HepG2 (cell line): Measurements from ENCODE around the gene TBX3. TPM values are rescaled to one million over a fixed set of nuclear protein-coding genes. Genes with fewer than 3 reads are reported as not detected.

Experiments used
- ERF ChIP-seq: IDR thresholded peaks from 2 replicates; pipeline ENCODE4 v1.6.1; 2018; ENCODE audit warnings: missing biosample characterization, missing genetic modification reagents
- MTA1 ChIP-seq: sonication (generic); formaldehyde crosslinking; IDR thresholded peaks from 2 replicates; pipeline ENCODE4 v1.4.0; 2020; ENCODE audit warnings: missing genetic modification reagents, mild to moderate bottlenecking, borderline replicate concordance
- PHF8 ChIP-seq: sonication (generic); formaldehyde crosslinking; IDR thresholded peaks from 2 replicates; pipeline ENCODE4 v1.5.0; 2020; ENCODE audit warnings: missing genetic modification reagents
- RELA ChIP-seq: sonication (generic); formaldehyde crosslinking; IDR thresholded peaks from 2 replicates; pipeline ENCODE4 v1.4.0; 2020; ENCODE audit warnings: missing genetic modification reagents
- RFX3 ChIP-seq: IDR thresholded peaks from 2 replicates; pipeline ENCODE4 v1.6.1; 2016; ENCODE audit warnings: missing biosample characterization, missing genetic modification reagents
- RXRA ChIP-seq: sonication (generic); formaldehyde crosslinking; IDR thresholded peaks from 2 replicates; pipeline ENCODE4 v1.5.1; 2020; ENCODE audit warnings: missing genetic modification reagents
- SMAD9 ChIP-seq: sonication (generic); formaldehyde crosslinking; IDR thresholded peaks from 2 replicates; pipeline ENCODE4 v1.5.1; 2020; ENCODE audit warnings: mild to moderate bottlenecking, missing genetic modification reagents
- ZNF331 ChIP-seq: sonication (generic); formaldehyde crosslinking; IDR thresholded peaks from 2 replicates; pipeline ENCODE4 v1.4.0; 2020; ENCODE audit warnings: missing genetic modification reagents
- polyA plus RNA-seq, 8 experiments: library from polyadenylated mRNA; depleted of rRNA in 3 of 8; stranded (reverse) in 7 of 8; unstranded in 1 of 8; fragments of >200 nt; fragmentation: Illumina TruSeq in 4 of 8; extraction: Trizol in 4 of 8; gene quantifications; 2 replicates each; pipeline versions ENCODE4 v1.2.1 to v1.2.3, GENCODE V29; 2011 to 2016; ENCODE audit warnings: low read depth in 4 of 8, missing spikeins in 1 of 8, mixed read lengths in 1 of 8; ENCODE audit not compliant: insufficient read depth in 1 of 8
- total RNA-seq, 5 experiments: library from RNA; depleted of rRNA; stranded (reverse); fragments of >200 nt; fragmentation: Illumina TruSeq; extraction: Trizol; gene quantifications; 2 replicates each; pipeline ENCODE4 v1.2.3, GENCODE V29; 2016; ENCODE audit warnings: low read depth in 1 of 5
- TF ChIP-seq, protein P1 (sequence below): sonication (generic); formaldehyde crosslinking; IDR thresholded peaks from 2 replicates; pipeline ENCODE4 v1.4.0; 2020; ENCODE audit warnings: missing genetic modification reagents, borderline replicate concordance
- TF ChIP-seq, protein P2 (sequence below): sonication (generic); formaldehyde crosslinking; conservative IDR thresholded peaks from 2 replicates; pipeline ENCODE4 v1.8.1; 2023; ENCODE audit warnings: missing genetic modification reagents
- TF ChIP-seq, protein P3 (sequence below): sonication (generic); formaldehyde crosslinking; conservative IDR thresholded peaks from 2 replicates; pipeline ENCODE4 v1.4.0; 2020; ENCODE audit warnings: missing genetic modification reagents
- TF ChIP-seq, protein P4 (sequence below): sonication (generic); formaldehyde crosslinking; IDR thresholded peaks from 2 replicates; pipeline ENCODE4 v1.5.0; 2020; ENCODE audit warnings: mild to moderate bottlenecking, missing genetic modification reagents, moderate library complexity
- TF ChIP-seq, protein P5 (sequence below), 2 experiments: sonication (generic) in 1 of 2; formaldehyde crosslinking in 1 of 2; IDR thresholded peaks; 2 replicates each; pipeline versions ENCODE4 v1.4.0 to v1.6.1; 2018 to 2020; ENCODE audit warnings: missing genetic modification reagents in 2 of 2, borderline replicate concordance in 1 of 2, low read depth in 1 of 2, mild to moderate bottlenecking in 1 of 2, missing biosample characterization in 1 of 2

The TBX3 gene
- total and polyA plus RNA-seq, 2 of the 13 experiments (the other 11 are each of a cell fraction or from before 2014, with no cell fraction given): 27.1 to 42.4 TPM

DNA sequence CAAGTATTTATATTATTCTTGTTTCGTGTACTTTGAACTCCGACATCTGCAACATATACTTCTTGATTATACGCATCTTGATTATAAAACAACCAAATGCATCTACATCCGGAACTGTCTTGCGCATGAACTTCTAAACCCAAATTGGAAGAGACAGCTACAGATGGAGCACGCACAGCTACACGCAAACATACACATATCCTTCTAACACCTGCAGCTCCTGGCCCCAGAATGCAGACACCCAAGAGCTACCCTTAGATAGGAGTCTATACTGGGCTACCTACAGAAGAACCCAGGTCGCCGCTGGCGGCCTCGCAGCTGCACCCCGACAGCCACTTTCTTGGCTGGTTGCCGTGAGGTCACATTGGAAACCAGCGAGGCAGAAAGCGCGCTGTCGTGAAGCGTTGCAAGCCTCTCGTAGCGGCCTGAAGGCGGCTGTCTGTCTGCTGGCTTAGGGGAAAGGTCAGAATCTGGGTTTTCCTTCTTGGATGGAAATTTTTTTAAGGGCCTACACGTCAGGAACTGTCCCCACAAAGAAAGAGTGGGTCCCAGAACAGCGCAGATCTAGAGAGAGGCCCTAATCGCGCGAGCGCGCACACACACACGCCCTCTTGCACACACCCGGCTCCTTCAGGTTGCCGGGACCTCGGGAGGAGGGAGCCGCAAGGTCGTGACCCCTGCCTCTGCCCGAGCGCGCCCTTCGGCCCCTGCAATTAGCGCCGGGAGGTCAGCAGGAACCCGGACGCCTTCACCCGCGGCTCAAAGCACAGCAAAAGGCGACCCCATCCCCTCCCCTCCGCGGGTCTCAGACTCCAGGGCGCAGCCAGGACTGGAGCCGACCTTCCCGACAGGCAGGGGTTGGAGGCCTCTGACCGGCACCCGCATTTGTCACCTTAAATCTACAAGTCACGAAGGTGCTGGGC is 17.0 kb downstream of the TBX3 start (continued):
- TF ChIP-seq, protein P1, sequence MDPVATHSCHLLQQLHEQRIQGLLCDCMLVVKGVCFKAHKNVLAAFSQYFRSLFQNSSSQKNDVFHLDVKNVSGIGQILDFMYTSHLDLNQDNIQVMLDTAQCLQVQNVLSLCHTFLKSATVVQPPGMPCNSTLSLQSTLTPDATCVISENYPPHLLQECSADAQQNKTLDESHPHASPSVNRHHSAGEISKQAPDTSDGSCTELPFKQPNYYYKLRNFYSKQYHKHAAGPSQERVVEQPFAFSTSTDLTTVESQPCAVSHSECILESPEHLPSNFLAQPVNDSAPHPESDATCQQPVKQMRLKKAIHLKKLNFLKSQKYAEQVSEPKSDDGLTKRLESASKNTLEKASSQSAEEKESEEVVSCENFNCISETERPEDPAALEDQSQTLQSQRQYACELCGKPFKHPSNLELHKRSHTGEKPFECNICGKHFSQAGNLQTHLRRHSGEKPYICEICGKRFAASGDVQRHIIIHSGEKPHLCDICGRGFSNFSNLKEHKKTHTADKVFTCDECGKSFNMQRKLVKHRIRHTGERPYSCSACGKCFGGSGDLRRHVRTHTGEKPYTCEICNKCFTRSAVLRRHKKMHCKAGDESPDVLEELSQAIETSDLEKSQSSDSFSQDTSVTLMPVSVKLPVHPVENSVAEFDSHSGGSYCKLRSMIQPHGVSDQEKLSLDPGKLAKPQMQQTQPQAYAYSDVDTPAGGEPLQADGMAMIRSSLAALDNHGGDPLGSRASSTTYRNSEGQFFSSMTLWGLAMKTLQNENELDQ (CRISPR knock-in tag): no peak
- TF ChIP-seq, protein P2, sequence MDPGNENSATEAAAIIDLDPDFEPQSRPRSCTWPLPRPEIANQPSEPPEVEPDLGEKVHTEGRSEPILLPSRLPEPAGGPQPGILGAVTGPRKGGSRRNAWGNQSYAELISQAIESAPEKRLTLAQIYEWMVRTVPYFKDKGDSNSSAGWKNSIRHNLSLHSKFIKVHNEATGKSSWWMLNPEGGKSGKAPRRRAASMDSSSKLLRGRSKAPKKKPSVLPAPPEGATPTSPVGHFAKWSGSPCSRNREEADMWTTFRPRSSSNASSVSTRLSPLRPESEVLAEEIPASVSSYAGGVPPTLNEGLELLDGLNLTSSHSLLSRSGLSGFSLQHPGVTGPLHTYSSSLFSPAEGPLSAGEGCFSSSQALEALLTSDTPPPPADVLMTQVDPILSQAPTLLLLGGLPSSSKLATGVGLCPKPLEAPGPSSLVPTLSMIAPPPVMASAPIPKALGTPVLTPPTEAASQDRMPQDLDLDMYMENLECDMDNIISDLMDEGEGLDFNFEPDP (CRISPR knock-in tag): no peak
- TF ChIP-seq, protein P3, sequence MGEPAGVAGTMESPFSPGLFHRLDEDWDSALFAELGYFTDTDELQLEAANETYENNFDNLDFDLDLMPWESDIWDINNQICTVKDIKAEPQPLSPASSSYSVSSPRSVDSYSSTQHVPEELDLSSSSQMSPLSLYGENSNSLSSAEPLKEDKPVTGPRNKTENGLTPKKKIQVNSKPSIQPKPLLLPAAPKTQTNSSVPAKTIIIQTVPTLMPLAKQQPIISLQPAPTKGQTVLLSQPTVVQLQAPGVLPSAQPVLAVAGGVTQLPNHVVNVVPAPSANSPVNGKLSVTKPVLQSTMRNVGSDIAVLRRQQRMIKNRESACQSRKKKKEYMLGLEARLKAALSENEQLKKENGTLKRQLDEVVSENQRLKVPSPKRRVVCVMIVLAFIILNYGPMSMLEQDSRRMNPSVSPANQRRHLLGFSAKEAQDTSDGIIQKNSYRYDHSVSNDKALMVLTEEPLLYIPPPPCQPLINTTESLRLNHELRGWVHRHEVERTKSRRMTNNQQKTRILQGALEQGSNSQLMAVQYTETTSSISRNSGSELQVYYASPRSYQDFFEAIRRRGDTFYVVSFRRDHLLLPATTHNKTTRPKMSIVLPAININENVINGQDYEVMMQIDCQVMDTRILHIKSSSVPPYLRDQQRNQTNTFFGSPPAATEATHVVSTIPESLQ (CRISPR knock-in tag): no peak
- TF ChIP-seq, protein P4, sequence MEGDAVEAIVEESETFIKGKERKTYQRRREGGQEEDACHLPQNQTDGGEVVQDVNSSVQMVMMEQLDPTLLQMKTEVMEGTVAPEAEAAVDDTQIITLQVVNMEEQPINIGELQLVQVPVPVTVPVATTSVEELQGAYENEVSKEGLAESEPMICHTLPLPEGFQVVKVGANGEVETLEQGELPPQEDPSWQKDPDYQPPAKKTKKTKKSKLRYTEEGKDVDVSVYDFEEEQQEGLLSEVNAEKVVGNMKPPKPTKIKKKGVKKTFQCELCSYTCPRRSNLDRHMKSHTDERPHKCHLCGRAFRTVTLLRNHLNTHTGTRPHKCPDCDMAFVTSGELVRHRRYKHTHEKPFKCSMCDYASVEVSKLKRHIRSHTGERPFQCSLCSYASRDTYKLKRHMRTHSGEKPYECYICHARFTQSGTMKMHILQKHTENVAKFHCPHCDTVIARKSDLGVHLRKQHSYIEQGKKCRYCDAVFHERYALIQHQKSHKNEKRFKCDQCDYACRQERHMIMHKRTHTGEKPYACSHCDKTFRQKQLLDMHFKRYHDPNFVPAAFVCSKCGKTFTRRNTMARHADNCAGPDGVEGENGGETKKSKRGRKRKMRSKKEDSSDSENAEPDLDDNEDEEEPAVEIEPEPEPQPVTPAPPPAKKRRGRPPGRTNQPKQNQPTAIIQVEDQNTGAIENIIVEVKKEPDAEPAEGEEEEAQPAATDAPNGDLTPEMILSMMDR: 0 out of 2 replicates have a peak, but pooled peaks have one; percentile 8
- TF ChIP-seq ERF: peak; percentile 32; the same call in 1 of the 2 replicates
- peak; percentile 83 for TF ChIP-seq RXRA (CRISPR knock-in tag)
- peak; percentile 65; the same call in 1 of the 2 replicates for TF ChIP-seq MTA1 (CRISPR knock-in tag)
- no peak; the same call in 1 of the 2 replicates for TF ChIP-seq ZNF331 (CRISPR knock-in tag)
- no peak for TF ChIP-seq RELA (CRISPR knock-in tag)
- peak; percentile 38; the same call in 1 of the 2 replicates for TF ChIP-seq PHF8 (CRISPR knock-in tag)
- TF ChIP-seq, protein P5, sequence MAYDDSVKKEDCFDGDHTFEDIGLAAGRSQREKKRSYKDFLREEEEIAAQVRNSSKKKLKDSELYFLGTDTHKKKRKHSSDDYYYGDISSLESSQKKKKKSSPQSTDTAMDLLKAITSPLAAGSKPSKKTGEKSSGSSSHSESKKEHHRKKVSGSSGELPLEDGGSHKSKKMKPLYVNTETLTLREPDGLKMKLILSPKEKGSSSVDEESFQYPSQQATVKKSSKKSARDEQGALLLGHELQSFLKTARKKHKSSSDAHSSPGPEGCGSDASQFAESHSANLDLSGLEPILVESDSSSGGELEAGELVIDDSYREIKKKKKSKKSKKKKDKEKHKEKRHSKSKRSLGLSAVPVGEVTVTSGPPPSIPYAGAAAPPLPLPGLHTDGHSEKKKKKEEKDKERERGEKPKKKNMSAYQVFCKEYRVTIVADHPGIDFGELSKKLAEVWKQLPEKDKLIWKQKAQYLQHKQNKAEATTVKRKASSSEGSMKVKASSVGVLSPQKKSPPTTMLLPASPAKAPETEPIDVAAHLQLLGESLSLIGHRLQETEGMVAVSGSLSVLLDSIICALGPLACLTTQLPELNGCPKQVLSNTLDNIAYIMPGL (CRISPR knock-in tag; IDR thresholded peaks at IDR 0.05; ENCODE audit: borderline replicate concordance in 1 of 2, low read depth in 1 of 2): peak in 1 of 2 experiments; percentile 28; a peak in 1 of 4 replicates
- TF ChIP-seq RFX3 (CRISPR knock-in tag): no peak
- no peak for TF ChIP-seq SMAD9 (CRISPR knock-in tag)
